SK-N-MC (cell line): ENCODE measurements around the gene WDR7.

Source experiments
- EZH2 ChIP-seq: fragments of 200-600 bp; sonication (generic); IDR thresholded peaks from one replicate; pipeline ENCODE4 v1.6.1; 2017; ENCODE audit warnings: antibody characterized with exemption
- FOXP2 ChIP-seq: optimal IDR thresholded peaks from 2 replicates; pipeline ENCODE3; 2011; ENCODE audit warnings: mild to moderate bottlenecking, moderate library complexity; ENCODE audit not compliant: insufficient read depth; ENCODE audit errors: extremely low read length, control extremely low read depth
- POLR2AphosphoS5 ChIP-seq: IDR thresholded peaks from 2 replicates; pipeline ENCODE4 v1.6.1; 2012; ENCODE audit warnings: mild to moderate bottlenecking, low read depth, low read length, borderline replicate concordance

- TF ChIP-seq POLR2AphosphoS5 (no peak), EZH2 (no peak), FOXP2 (no peak)
Observed at GRCh38 chr18:56901919-56902318, 250.8 kb downstream of the WDR7 start.
